SW 1271 (cell line): Measurements from ENCODE around the gene TSPOAP1.

ENCODE experiments used
- DNase-seq, 2 experiments: peaks; one replicate each; lab custom pipeline; 2025; lab: John Stamatoyannopoulos, UW

The TSPOAP1 gene

GRCh38 chr17:58277802-58278595 lies 50.6 kb downstream of the TSPOAP1 start:
- DNase-seq: no peak

- DNase-seq: no peak
Measured at GRCh38 chr17:58277107-58277801, 51.3 kb downstream of the TSPOAP1 start.

GRCh38 chr17:58276423-58276822 lies 52.2 kb downstream of the TSPOAP1 start:
- DNase-seq: no peak

- DNase-seq: no peak
Measured at GRCh38 chr17:58275417-58275816, 53.2 kb downstream of the TSPOAP1 start.

GRCh38 chr17:58273453-58274104 lies 55.0 kb downstream of the TSPOAP1 start:
- no peak for DNase-seq

- DNase-seq: no peak
Measured at GRCh38 chr17:58272367-58273280, 56.0 kb downstream of the TSPOAP1 start.

- DNase-seq: no peak
Measured at GRCh38 chr17:58271216-58271931, 57.2 kb downstream of the TSPOAP1 start.

GRCh38 chr17:58270476-58271215 lies 57.9 kb downstream of the TSPOAP1 start:
- DNase-seq: no peak

- DNase-seq: no peak
Measured at GRCh38 chr17:58269557-58270291, 58.9 kb downstream of the TSPOAP1 start.

- DNase-seq: no peak
Measured at GRCh38 chr17:58268774-58269556, 59.6 kb downstream of the TSPOAP1 start.

GRCh38 chr17:58268326-58268725 lies 60.3 kb downstream of the TSPOAP1 start:
- DNase-seq: no peak

GRCh38 chr17:58267347-58268324 lies 61.0 kb downstream of the TSPOAP1 start:
- DNase-seq: no peak

GRCh38 chr17:58265902-58266875 lies 62.4 kb downstream of the TSPOAP1 start:
- DNase-seq: no peak

GRCh38 chr17:58265271-58265670 lies 63.3 kb downstream of the TSPOAP1 start:
- DNase-seq: no peak

GRCh38 chr17:58264407-58265103 lies 64.0 kb downstream of the TSPOAP1 start:
- DNase-seq: no peak

GRCh38 chr17:58263773-58264172 lies 64.8 kb downstream of the TSPOAP1 start:
- no peak for DNase-seq
